ENCODE results near the gene SLFN14.

DNA sequence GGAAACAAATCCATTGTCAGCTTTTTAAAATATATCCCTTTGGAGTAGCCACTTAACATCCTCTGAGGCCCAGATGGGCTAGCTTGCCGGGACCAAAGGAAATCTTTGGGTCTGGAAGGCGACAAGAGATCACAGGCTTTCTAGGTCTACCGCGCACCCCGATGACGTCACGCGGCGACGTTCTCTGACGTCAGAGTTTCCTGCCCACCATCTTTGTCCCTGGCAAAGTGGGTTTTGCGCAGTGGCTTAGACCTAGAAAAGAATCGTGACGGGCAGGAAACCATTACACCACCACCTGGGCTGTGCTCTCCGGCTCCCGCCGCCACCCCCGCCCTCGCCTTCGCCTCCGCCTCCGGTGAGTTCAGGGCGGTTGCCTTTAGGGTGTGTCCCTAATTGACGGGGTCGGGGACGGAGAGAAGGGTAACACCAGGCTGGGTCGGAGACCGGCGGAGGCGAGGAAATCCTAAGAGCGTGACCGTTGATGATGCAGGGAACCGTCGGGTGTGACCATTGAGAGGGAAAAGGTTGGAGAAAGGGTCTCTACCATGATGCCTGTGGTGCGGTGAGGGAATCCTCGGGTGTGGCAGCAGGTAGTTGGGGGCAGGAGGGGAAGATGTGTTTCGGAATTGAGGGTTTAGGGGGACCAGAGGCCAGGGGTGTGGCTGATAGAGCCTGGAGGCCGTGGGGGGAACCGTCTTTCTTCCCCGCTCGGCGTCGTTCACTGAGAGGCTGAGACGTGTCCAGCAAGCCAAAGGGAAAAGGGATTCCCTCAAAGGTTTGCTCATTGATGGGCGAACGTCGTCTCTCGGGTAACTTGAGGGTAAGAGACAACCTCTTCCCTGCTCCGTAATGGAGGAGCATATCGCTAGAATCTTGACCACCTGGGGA lies 26.7 kb upstream of the SLFN14 start, which contains the start of gene AP2B1:
- TF ChIP-seq POLR2A (IDR thresholded peaks at IDR 0.05): peak; percentile 36 to 83 (median 79)
- TF ChIP-seq, protein P1, sequence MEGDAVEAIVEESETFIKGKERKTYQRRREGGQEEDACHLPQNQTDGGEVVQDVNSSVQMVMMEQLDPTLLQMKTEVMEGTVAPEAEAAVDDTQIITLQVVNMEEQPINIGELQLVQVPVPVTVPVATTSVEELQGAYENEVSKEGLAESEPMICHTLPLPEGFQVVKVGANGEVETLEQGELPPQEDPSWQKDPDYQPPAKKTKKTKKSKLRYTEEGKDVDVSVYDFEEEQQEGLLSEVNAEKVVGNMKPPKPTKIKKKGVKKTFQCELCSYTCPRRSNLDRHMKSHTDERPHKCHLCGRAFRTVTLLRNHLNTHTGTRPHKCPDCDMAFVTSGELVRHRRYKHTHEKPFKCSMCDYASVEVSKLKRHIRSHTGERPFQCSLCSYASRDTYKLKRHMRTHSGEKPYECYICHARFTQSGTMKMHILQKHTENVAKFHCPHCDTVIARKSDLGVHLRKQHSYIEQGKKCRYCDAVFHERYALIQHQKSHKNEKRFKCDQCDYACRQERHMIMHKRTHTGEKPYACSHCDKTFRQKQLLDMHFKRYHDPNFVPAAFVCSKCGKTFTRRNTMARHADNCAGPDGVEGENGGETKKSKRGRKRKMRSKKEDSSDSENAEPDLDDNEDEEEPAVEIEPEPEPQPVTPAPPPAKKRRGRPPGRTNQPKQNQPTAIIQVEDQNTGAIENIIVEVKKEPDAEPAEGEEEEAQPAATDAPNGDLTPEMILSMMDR (IDR thresholded peaks at IDR 0.05): peak in 4 of 7 experiments; percentile 27 to 37 (median 35)
